PC-9 (cell line): ENCODE measurements around the gene COTL1.

Experiments
- CTCF ChIP-seq: fragments of 200-600 bp; sonication (generic); conservative IDR thresholded peaks from 2 replicates; pipeline ENCODE4 v1.6.1; 2017; ENCODE audit warnings: mixed run types, antibody characterized with exemption, mild to moderate bottlenecking, moderate library complexity
- EZH2 ChIP-seq: fragments of 200-600 bp; sonication (generic); IDR thresholded peaks from 2 replicates; pipeline ENCODE4 v1.8.0; 2017; ENCODE audit warnings: antibody characterized with exemption, low read depth

DNA sequence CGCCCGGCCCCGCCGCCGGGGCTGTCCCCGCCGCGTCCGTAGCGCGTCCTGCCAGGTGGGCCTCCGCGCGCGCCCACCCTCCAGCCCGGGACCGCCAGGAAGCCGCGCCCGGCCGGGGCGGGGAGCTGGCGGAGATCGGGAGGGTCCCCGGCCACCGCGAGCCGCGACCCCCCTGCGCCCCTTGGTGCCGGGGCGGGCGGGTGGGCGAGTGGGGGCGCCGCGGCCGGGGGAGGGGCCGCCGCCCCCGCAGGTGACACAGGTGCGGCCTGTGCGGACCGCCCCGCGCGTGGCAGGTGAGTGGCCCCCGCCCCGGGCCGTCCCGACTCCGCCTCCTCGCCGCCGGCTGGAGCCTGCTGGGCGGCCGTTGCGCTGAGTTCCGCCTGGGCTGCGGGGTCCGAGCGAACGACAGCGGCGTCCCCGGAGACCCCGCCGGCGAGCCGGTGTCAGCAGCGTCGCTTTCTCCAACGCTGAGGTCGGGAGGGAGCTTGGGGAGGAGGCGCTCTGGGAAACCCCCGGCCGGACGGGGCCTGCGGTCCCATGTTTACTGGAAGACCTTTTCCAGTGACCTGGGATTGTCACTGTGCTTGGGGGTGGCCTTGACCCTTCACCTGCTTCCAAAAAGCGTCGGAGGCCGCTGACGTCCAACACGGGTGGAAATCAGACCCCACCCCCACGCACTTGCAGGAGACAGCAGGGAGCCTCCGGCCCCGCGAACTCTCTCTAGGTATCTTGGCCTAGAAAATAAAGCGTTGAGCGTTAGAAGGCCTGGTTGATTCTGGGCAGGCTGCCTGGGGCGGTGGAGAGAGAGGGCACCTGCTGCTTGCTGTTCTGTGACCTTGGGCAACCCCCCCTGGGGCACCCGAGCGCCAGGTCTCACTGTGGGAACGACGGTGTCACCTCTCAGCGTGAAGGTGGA lies 31.0 kb upstream of the COTL1 start:
- no peak for TF ChIP-seq CTCF
- no peak for TF ChIP-seq EZH2
